Trophoblast cell (in vitro differentiated cells and primary cell): ENCODE data around the gene ZFR2.

ENCODE experiments used
- DNase-seq, 2 donors: peaks; one replicate each; pipeline ENCODE4 v3.0.0-alpha.2; 2016
- H2AFZ ChIP-seq: 2 replicates; pipeline ENCODE4 v1.6.1; 2013; ENCODE audit warnings: low read length, moderate library complexity, mild to moderate bottlenecking; ENCODE audit not compliant: insufficient read depth, poor library complexity
- H2AK5ac ChIP-seq: 2 replicates; pipeline ENCODE4 v1.6.1; 2013; ENCODE audit warnings: mild to moderate bottlenecking, low read length
- H2BK120ac ChIP-seq: 2 replicates; pipeline ENCODE4 v1.6.1; 2013; ENCODE audit warnings: low read length, mild to moderate bottlenecking, moderate library complexity; ENCODE audit not compliant: insufficient read depth, poor library complexity
- H2BK12ac ChIP-seq: 2 replicates; pipeline ENCODE4 v1.6.1; 2013; ENCODE audit warnings: mild to moderate bottlenecking, low read length, moderate library complexity
- H2BK5ac ChIP-seq: 2 replicates; pipeline ENCODE4 v1.6.1; 2013; ENCODE audit warnings: low read length, low read depth, moderate library complexity, mild to moderate bottlenecking; ENCODE audit not compliant: poor library complexity
- H3K14ac ChIP-seq: 2 replicates; pipeline ENCODE4 v1.6.1; 2013; ENCODE audit warnings: mild to moderate bottlenecking, low read length
- H3K18ac ChIP-seq: 2 replicates; pipeline ENCODE4 v1.6.1; 2013; ENCODE audit warnings: mild to moderate bottlenecking, low read length
- H3K23ac ChIP-seq: 2 replicates; pipeline ENCODE4 v1.6.1; 2013; ENCODE audit warnings: low read length
- H3K27ac ChIP-seq: 2 replicates; pipeline ENCODE4 v1.5.1; 2013; ENCODE audit warnings: low read depth, mild to moderate bottlenecking, inconsistent platforms, low read length, moderate library complexity
- H3K27me3 ChIP-seq: 2 replicates; pipeline ENCODE4 v1.6.1; 2013; ENCODE audit warnings: inconsistent platforms, mild to moderate bottlenecking, low read length, moderate library complexity; ENCODE audit not compliant: insufficient read depth
- H3K36me3 ChIP-seq, 2 experiments: 1 replicate in 1 of 2; 2 replicates in 1 of 2; pipeline ENCODE4 v1.6.1; 2013; ENCODE audit warnings: low read length in 2 of 2, mild to moderate bottlenecking in 2 of 2, moderate library complexity in 1 of 2; ENCODE audit not compliant: insufficient read depth in 2 of 2, control insufficient read depth in 1 of 2
- H3K4ac ChIP-seq: 2 replicates; pipeline ENCODE4 v1.6.1; 2013; ENCODE audit warnings: low read depth, mild to moderate bottlenecking, low read length, moderate library complexity
- H3K4me1 ChIP-seq, 2 experiments: 1 replicate in 1 of 2; 2 replicates in 1 of 2; pipeline ENCODE4 v1.6.1; 2013; ENCODE audit warnings: low read length in 2 of 2, mild to moderate bottlenecking in 2 of 2, moderate library complexity in 1 of 2; ENCODE audit not compliant: insufficient read depth in 2 of 2, control insufficient read depth in 1 of 2
- H3K4me2 ChIP-seq: 2 replicates; pipeline ENCODE4 v1.6.1; 2013; ENCODE audit warnings: inconsistent platforms, mild to moderate bottlenecking, low read length, moderate library complexity
- H3K4me3 ChIP-seq: 2 replicates; pipeline ENCODE4 v1.5.1; 2013; ENCODE audit warnings: mild to moderate bottlenecking, low read depth, low read length, inconsistent platforms
- H3K79me1 ChIP-seq: one replicate; pipeline ENCODE4 v1.6.1; 2013; ENCODE audit warnings: low read length
- H3K79me2 ChIP-seq: 2 replicates; pipeline ENCODE4 v1.6.1; 2013; ENCODE audit warnings: low read length, mild to moderate bottlenecking; ENCODE audit not compliant: control insufficient read depth, insufficient read depth, poor library complexity
- H3K9ac ChIP-seq: 2 replicates; pipeline ENCODE4 v1.6.1; 2013; ENCODE audit warnings: mild to moderate bottlenecking, low read length
- H3K9me3 ChIP-seq: 2 replicates; pipeline ENCODE4 v1.6.1; 2013; ENCODE audit warnings: low read depth, mild to moderate bottlenecking, control low read depth, inconsistent platforms, low read length; ENCODE audit not compliant: insufficient read depth
- H4K12ac ChIP-seq: 2 replicates; pipeline ENCODE4 v1.6.1; 2013; ENCODE audit warnings: low read depth, mild to moderate bottlenecking, low read length, moderate library complexity
- H4K8ac ChIP-seq: 2 replicates; pipeline ENCODE4 v1.6.1; 2013; ENCODE audit warnings: low read depth, mild to moderate bottlenecking, low read length, moderate library complexity
- H4K91ac ChIP-seq: one replicate; pipeline ENCODE4 v1.6.1; 2013; ENCODE audit warnings: low read depth, mild to moderate bottlenecking, low read length, moderate library complexity
- WGBS: extraction: QIAGEN DNeasy Blood & Tissue Kit; methylation state at CpG from one replicate; pipeline ENCODE4 v1.1.7; 2013; ENCODE audit warnings: missing lambda C conversion rate; ENCODE audit not compliant: insufficient read length, insufficient coverage; ENCODE audit errors: extremely low coverage; 5-methylcytosine and 5-hydroxymethylcytosine counted together

ZFR2 gene

DNA sequence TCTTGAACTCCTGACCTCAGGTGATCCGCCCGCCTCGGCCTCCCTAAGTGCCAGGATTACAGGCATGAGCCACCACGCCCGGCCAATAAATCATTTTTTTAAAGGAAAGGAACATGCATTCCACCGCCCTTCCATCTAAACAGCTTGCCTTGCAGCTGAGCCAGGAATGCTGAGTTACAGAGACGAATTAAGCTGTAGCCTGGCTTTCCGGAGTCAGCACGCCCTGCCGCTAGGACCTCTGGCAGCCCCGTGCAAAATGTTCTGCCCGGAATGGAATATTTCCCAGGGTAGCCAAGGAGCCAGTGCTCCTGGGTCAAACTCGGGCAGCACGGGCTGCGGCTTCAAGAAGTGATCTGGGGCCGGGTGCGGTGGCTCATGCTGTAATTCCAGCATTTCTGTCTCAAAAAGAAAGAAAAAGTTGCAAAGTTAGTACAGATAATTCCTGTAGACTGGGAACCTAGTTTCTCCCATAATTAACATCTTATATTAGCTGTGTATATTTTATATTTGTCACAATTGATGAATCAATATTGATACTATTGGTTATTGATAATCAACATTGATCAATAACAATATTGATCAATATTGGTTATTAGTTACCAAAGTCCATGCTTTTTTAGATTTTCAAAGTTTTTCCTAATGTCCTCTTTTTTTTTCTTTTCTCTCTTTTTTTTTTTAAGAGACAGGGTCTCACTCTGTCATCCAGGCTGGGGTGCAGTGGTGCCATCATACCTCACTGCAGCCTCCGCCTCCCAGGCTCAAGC is 30.9 kb upstream of the ZFR2 start:
- no peaks in the 10 kb centered on the region for H3K27me3 ChIP-seq

GRCh38 chr19:3898426-3898825 is 29.6 kb upstream of the ZFR2 start:
- H2BK120ac ChIP-seq = no peak overlapping the region
- H2AK5ac ChIP-seq = no peak overlapping the region
- no peak overlapping the region for H4K91ac ChIP-seq
- no peaks in the 10 kb centered on the region for H3K4me1 ChIP-seq
- no peak overlapping the region for H3K14ac ChIP-seq
- no peak overlapping the region for H4K12ac ChIP-seq
- no peaks in the 10 kb centered on the region for H3K36me3 ChIP-seq
- H3K4me3 ChIP-seq = no peak overlapping the region
- H2BK12ac ChIP-seq = no peak overlapping the region
- H3K4me2 ChIP-seq = no peak overlapping the region
- no peak for DNase-seq
- no peak overlapping the region for H2BK5ac ChIP-seq
- H3K9ac ChIP-seq = no peak overlapping the region
- no peak overlapping the region for H2AFZ ChIP-seq
- no peaks in the 10 kb centered on the region for H3K27me3 ChIP-seq
- no peak overlapping the region for H3K23ac ChIP-seq
- WGBS = no CpG with 5 or more reads among the region's 3 CpGs
- no peak overlapping the region for H3K18ac ChIP-seq
- no peak overlapping the region for H3K4ac ChIP-seq
- H3K79me1 ChIP-seq = no peaks in the 10 kb centered on the region
- H3K79me2 ChIP-seq = no peaks in the 10 kb centered on the region
- H4K8ac ChIP-seq = no peak overlapping the region
- H3K27ac ChIP-seq = no peak overlapping the region
- H3K9me3 ChIP-seq = peaks cover 1% of the 10 kb centered on the region

More for the DNA sequence above, 30.9 kb upstream of the ZFR2 start:
- WGBS = no CpG with 5 or more reads among the region's 18 CpGs
- no peak for DNase-seq
- Histone ChIP-seq H3K9ac (no peak overlapping the region), H2BK5ac (no peak overlapping the region), H4K12ac (no peak overlapping the region), H2AK5ac (no peak overlapping the region), H3K79me1 (no peaks in the 10 kb centered on the region), H3K18ac (no peak overlapping the region), H2BK120ac (no peak overlapping the region), H3K4me2 (no peak overlapping the region), H3K9me3 (peaks cover 1% of the 10 kb centered on the region), H3K4me1 (no peaks in the 10 kb centered on the region), H3K79me2 (no peaks in the 10 kb centered on the region), H3K14ac (no peak overlapping the region), H3K27ac (no peak overlapping the region), H3K4ac (no peak overlapping the region), H4K91ac (no peak overlapping the region), H4K8ac (no peak overlapping the region), H3K36me3 (no peaks in the 10 kb centered on the region), H3K23ac (no peak overlapping the region), H2AFZ (no peak overlapping the region), H2BK12ac (no peak overlapping the region), H3K4me3 (no peak overlapping the region)

GRCh38 chr19:3897936-3898335 is 29.1 kb upstream of the ZFR2 start:
- H3K14ac ChIP-seq = no peak overlapping the region
- no peak overlapping the region for H2BK5ac ChIP-seq
- no peaks in the 10 kb centered on the region for H3K4me1 ChIP-seq
- no peak overlapping the region for H3K27ac ChIP-seq
- no peak overlapping the region for H3K4me3 ChIP-seq
- H4K8ac ChIP-seq = no peak overlapping the region
- H3K79me2 ChIP-seq = no peaks in the 10 kb centered on the region
- no CpG with 5 or more reads among the region's 4 CpGs for WGBS
- no peak overlapping the region for H2AFZ ChIP-seq
- H3K4ac ChIP-seq = no peak overlapping the region
- peaks cover 1% of the 10 kb centered on the region for H3K9me3 ChIP-seq
- H3K4me2 ChIP-seq = no peak overlapping the region
- no peak overlapping the region for H2BK120ac ChIP-seq
- no peak overlapping the region for H4K91ac ChIP-seq
- no peak for DNase-seq
- no peak overlapping the region for H3K9ac ChIP-seq
- no peak overlapping the region for H4K12ac ChIP-seq
- H3K27me3 ChIP-seq = no peaks in the 10 kb centered on the region
- no peaks in the 10 kb centered on the region for H3K79me1 ChIP-seq
- no peak overlapping the region for H2BK12ac ChIP-seq
- no peaks in the 10 kb centered on the region for H3K36me3 ChIP-seq
- H3K18ac ChIP-seq = no peak overlapping the region
- H2AK5ac ChIP-seq = no peak overlapping the region
- no peak overlapping the region for H3K23ac ChIP-seq

GRCh38 chr19:3895788-3896187 is 26.9 kb upstream of the ZFR2 start:
- WGBS = no CpG with 5 or more reads among the region's 5 CpGs

More at GRCh38 chr19:3895788-3896187, 26.9 kb upstream of the ZFR2 start:
- Histone ChIP-seq H3K14ac (no peak overlapping the region), H3K4me3 (no peak overlapping the region), H3K4me1 (no peaks in the 10 kb centered on the region), H2BK5ac (no peak overlapping the region), H2AFZ (no peak overlapping the region), H2AK5ac (no peak overlapping the region), H3K36me3 (no peaks in the 10 kb centered on the region), H3K4ac (no peak overlapping the region), H3K23ac (no peak overlapping the region), H3K9ac (no peak overlapping the region), H3K4me2 (no peak overlapping the region), H2BK120ac (no peak overlapping the region), H3K9me3 (peaks cover 1% of the 10 kb centered on the region), H3K27me3 (no peaks in the 10 kb centered on the region), H3K79me1 (no peaks in the 10 kb centered on the region), H3K27ac (no peak overlapping the region), H4K12ac (no peak overlapping the region), H4K91ac (no peak overlapping the region), H2BK12ac (no peak overlapping the region), H3K79me2 (no peaks in the 10 kb centered on the region), H3K18ac (no peak overlapping the region), H4K8ac (no peak overlapping the region)
- no peak for DNase-seq
